NCI-H146 treated with DMSO at 0.1 percent for 48 hours (cell line): ENCODE results near the gene PLEKHO2.

Experiments
- DNase-seq: peaks from one replicate; lab custom pipeline; 2025; ENCODE audit not compliant: unreplicated experiment; lab: John Stamatoyannopoulos, UW

The PLEKHO2 gene

DNA sequence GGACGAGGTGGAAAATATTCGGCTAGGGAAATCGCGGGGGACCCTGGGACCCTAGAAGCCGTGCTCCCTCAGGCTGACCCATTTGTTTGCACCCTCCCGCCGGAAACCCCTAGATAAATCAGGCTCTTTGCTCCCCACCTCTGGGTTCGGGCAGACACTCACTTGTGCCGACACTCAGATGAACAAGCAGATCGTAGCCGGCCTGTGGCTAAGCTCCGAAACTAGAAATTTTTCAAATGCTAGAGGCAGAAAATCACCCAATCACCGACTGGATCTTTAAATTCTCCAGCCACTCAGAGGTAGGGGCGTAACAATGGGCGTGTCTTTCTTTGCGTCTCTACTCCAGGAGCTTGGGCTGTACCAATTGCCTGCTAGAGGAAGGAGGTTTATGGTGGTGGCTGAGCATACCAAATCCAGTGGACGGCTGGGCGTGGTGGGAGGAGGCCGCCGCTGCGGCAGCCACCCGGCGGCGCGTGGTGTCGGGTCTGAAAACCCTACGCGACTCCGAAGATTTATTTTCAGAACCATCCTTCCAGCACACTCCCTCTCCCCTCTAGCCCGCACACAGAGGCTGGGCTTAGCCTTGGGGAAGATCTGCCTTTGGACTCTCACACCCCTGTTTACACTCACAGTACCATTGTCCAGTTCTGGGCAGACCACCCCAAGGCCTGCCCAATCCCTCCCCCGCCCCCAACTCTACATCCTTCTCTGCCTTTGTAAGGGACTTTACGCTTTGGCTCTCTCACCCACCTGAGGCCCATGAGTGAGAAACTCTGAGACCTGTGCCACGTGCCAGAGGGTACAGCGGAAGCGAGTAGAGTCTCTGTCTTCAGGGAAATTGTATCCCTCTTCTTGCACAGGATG, 16.1 kb upstream of the PLEKHO2 start, which contains the start of gene PIF1:
TSS of gene PIF1 (minus strand) at position 217 of the 864 bp plus-strand sequence. CDS start 1,312 bp downstream, outside the sequence.
- DNase-seq: peak; percentile 95

DNA sequence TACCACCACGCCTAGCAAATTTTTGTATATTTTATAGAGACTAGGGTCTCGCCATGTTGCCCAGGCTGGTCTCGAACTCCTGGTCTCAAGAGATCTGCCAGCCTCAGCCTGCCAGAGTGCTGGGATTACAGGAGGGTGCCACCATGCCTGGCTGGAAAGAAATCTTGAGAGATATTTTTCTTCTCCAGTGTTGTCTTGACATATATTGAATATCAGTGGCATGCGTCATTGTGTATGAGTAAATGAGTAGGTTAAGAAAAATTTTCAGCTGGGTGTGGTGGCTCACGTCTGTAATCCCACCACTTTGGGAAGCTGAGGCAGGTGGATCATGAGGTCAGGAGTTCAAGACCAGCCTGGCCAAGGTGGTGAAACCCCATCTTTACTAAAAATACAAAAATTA, 12.7 kb upstream of the PLEKHO2 start:
- no peak for DNase-seq

DNA sequence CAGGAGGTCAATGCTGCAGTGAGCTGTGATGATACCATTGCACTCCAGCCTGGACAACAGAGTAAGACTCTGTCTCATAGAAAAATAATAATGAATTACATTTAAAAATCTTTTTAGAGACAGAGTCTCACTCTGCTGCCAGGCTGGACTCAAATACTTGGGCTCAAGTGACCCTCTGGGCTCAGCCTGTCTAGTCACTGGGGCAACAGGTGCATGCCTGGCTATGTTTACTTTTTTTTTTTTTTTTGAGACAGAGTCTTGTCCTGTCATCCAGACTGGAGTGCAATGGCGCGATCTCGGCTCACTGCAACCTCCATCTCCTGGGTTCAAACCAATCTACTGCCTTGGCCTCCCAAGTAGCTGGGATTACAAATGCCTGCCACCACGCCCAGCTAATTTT, 8.0 kb upstream of the PLEKHO2 start:
- DNase-seq: no peak

DNA sequence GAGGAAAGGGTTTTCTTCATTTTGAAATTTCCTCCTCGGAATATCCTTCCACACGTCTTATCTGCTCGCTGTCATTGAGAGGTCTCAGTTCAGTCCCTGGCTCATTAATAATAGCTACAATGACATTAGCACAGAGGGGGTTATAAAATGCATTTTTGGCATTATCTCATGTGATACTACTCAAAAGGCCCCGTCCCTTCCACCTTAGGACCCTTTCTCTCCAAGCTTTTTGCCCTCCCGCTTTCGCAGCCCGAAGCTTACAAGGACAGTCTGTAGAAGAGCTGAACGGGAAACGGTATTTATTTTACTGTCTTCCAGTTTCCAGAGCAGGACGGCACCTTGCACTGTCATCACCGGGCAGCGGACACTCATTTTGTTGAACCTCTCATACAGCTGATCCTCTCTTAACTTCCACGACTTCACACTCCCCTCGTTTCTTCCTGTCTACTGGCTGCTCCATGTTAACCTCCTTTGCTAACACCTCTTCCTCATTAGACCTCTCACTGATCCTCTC, 5.6 kb upstream of the PLEKHO2 start:
- DNase-seq: no peak

DNA sequence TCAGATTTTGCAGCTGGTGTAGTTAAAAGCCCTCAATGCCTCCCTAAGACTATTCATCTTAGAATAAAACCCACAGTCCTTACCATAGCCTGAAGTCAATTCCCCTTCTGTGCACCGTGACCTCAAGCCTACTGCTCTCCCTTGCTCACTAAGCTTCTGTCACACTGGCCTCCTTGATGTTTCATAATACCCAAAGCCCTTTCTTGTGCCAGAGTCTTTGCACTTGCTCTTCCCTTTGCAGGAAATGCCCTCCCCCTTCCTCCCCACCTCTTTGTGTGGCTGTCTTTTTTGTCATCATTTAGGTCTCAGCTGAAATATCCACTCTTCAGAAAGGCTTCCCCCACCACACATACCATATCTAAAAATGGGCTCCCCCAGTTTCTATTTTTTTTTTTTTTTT, 4.2 kb upstream of the PLEKHO2 start:
- DNase-seq: no peak

DNA sequence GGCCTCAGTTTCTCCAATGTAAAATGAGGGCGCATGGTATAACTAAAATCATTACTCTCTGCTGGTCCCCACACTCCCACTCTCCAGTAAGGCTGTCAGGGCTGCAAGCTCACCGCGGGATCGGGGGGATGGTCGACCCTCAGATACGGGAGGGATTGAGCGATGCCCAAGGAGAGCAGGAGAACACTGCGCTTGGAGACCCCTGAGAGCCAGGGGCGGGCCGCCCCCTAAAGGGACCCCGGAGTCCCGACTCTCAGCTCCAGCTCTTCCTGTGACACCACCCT, 713 bp upstream of the PLEKHO2 start:
- no peak for DNase-seq

DNA sequence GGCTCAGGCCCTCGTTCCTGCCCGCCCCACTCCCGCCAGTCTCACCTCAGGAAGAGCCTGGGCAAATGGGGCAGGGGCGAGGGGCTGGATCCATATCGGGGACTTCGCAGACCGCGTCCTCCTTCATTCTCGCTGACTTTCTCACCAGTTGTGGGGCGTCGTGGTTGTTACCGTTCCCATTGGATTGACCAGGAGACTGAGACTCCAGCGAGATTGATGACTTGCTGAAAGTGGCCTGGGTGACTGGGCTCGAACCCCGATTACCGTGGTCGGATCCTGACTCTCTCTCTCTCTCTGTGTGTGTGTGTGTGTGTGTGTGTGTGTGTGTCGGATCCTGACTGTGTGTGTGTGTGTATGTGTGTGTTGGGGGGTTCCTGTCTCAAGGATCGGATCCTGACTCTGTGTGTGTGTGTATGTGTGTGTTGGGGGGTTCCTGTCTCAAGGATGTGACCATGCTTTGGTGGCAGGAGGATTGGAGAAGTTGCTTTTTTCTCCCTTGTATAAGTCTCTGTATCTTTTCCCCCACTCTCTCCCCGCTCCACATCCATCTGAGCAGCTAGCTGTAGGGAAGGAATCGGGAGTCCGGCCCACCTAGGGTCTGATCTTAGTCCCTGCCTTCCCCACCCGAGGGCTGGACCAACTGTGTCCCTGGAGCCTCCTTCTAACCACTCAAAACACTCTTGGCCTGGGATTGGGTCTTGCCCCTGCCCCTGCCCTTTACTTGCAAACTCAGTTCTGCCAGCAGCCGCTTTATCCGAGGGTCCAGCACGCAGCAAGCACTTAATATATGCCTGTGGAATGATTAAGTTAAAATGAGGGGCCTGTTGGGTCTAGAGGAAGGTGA, 603 bp downstream of the PLEKHO2 start:
- DNase-seq: no peak

DNA sequence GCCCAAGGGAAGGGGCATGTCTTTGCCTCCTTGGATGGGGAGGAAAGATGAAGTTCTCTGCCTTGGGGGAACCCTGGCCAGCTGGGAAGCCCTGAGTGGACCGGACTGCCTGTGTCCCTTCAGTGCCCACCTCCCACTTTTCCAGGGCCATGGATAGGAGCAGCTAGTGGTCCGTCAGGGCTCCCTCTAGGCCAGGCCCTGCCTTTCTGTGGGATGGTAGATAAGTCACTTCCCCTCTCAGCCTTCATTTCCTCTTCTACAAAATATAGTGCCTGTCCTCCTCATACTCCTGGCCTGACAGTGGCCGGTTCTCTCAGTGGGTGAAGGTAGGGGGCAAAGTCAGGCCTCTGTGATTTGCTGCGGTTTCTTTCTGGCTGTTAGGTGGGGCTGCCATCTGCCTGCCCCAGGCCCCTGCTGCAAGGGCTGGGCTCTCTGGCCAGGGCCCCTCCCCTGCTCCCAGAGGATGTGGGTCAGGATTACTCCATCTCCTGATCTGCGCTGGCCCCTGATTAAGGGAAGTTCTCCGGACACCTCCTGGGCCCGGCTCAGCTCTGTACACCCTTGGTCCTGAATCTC, 1.4 kb downstream of the PLEKHO2 start:
- no peak for DNase-seq

DNA sequence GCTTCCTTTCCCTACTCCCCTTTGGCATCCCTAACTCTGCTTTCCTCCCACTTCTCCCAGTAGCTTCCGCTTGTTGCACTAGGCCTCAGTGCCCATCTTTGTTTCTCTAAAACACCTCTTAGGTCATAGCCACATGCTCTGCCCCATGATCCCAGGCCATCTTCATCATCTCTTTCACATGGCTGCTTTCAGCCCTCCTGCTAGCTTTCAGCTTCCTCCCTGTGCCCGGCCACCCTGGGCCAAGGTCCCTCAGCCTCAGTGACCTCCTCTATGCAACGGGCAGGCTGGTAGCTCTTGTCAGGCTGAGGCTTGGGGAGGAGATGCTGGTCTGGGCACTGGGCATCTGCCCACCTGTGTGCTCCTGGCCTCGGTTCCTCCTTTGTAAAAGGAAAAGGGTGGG, 2.3 kb downstream of the PLEKHO2 start:
- DNase-seq: no peak

DNA sequence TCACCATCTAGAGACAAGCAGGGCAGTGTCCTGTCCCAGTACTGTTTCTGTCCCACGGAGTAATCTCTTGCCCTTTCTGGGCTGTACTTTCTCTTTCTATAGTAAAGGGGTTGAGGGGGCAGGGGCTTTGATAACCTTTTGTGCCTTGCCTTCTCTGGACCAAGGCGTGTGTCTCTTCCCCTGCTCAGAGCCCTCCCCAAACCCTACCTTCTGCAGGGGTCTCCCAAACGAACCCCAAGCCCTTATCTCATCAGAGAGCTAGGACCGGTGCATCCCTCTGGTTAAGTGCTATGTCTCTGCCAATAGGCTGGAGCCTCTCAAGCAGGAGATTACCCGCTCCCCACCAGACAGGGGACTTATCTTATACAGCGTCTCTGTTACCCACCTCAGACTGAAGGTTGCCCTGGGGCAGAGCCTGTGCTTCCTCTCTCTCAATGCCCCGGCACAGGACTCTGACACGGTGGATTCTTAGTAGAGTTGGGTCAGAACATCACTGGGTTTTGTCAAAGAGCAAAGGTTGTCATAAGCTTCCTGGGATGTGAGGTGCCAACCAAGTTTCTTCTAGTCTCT, 2.9 kb downstream of the PLEKHO2 start:
- no peak for DNase-seq

DNA sequence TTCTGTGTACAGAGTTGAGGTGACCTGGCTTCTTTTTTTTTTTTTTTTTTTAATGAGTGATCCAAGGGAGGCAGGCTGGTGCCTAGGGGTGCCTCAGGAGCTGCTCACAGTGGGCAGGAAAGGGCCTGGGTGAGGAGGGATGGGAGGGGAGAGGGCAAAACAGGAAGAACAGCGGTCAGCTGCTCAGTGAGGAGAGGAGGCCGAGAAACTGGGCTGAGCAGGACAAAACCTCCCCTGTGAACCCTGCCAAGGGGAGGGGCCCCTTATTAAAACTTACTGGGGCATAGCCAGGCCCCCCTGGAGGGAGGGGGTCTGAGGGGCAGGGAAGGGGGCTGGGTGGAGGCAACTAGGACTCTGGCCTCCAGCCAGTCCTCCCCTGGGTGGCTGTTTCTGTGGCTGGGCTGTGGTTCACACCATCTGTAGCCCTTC, 3.5 kb downstream of the PLEKHO2 start:
- DNase-seq: no peak

DNA sequence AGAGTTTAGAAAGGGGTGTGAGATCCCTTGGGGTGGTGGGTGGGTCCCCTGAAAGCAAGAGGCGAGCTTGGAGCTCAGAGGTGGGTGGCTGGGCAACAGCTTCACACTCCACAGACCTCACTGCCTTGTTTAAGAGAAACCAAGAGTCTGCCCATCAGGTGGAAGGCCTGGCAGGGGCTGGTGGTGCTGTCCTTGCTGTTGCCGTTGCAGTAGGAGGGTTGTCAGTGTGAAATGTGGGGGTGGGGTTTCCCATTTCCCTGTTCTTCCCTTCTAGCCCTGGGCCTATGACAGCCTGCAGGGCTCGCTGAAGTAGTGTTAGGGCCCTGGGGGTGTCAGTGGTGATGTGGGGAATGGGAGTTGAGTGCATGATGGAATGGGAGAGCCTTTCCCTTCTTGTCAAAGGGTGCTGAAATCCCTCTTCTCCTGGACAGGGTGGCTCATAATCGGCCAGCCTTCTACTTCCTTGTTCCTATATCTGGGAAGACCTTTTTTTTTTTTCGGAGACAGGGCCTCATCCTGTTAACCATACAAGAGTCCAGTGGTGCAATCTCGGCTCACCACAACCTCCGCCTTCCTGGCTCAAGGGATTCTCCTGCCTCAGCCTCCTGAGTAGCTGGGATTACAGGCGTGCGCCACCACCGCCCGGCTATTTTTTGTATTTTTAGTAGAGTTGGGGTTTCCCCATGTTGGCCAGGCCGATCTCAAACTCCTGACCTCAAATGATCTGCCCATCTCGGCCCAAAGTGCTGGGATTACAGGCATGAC, 4.3 kb downstream of the PLEKHO2 start:
- no peak for DNase-seq

DNA sequence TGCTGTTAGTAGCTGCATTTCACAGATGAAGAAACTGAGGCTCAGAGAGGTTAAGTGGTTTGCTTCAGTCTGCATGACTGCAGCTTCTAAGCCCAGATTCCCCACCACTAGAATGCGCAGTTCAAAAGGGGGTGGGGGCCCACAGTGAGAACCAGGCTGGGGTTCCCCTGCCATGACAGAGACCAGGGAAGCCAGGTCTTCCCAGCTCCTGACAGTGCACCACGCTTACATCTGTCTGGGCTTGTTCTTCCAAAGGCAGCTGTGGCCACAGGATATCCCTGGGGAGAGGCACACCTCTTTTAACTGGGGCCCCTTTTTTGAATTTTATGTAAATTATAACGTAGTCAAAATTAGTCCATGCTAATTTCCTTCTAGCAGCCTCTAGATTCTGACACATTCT, 5.3 kb downstream of the PLEKHO2 start:
- no peak for DNase-seq

DNA sequence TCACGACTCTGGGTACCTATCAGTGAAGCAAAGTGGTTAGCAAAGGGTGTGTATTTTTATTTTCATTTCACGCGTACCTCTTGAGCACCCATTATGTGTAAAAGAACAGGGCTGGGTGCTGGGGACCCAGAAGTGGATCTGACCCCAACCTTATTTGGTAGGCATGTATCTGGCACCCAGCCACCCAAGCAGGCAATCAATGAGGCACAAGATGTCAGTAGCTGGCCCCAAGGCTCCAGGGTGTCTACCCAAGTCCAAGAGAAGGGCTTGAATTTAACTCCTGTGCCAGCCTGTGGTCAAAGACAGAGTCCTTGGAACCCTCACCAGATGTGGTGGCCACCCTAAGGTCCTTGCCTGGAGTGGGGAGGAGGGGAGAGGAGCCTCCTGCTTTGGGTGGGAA, 5.7 kb downstream of the PLEKHO2 start:
- DNase-seq: no peak

DNA sequence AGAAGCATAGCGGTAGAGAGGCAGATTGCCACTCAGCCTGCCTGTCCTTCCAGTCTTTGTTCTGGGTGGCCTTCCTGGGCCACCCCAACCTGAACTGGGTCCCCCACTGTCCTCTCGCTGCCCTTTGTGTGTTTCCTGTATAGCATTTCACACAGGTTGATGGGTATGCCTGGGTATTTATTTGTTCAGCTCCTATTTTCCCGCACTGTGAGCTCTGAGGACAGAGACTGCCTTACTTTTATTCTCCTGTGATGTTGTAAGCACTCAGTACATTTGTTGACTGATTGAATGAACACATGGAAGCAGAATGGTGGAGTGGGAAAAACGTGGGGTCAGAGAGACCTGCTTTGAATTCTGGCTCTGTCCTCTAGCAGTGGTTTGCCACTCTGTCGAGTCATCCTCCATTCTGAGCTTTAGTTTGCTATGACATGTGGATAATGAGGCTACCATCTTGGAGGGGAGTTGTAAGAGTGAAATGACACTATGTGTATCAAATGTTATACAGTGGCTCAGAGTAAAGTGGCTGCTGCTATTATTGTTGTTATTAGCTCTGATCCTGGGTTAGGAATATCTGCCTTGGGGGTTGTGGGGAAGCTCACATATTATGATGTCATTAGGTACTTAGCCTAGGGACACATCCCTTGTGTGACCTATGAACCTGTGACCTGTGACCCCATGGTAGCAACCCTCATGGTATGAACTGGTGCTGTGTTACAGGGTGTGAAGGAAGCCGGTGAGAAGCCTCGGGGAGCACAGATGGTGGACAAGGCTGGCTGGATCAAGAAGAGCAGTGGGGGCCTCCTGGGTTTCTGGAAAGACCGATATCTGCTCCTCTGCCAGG, 6.4 kb downstream of the PLEKHO2 start:
- no peak for DNase-seq

DNA sequence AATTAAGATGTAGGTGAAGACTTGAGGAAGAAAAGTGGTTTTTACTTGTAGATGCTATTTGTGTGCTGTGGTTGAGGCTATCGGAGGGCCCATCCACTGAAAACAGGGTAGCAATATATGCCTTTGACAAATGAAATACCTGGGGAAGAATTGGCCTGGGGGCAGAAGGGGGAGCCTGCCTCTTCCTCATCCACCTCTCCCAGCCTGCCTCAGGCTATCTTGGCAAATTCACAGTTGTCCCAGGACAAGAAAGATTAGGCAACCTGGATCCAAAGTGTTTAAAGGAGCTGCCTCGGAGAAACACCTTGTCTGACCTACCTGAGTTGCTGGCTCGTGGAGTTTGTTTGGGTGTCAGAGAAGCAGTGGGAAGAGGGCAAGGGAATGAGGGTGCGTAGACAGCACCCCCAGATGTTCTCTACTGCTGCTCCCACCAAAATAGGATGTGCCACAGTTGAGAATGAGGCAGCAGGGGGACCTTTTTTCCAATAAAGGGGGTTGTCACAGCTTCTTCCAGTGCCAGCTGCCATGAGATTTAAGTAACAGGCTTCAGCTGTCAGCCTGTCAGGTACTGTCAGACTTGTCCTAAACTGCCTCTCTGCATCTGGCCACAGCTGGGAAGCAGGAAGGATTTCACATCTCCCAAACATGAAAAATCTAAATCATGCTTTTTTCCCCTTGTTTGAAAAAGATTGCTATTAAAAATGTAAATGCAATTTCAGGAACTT, 9.2 kb downstream of the PLEKHO2 start:
- DNase-seq: no peak

DNA sequence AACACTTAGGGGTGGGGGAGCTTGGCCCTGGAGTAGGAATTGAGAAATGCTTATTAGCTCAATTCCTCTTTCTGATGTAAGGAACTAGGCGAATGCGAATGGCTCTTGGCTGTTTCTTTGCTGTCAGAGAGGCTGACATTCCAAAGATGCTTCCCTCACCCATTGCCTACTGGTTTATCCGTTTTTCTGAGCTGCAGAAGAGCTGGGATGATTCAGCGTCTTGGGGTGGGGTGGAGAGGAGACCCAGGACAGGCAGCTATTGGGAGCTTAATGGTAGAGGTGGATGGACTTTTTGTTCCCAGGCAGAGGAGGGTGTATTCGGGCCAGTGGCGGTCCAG, 9.8 kb downstream of the PLEKHO2 start:
- DNase-seq: no peak

DNA sequence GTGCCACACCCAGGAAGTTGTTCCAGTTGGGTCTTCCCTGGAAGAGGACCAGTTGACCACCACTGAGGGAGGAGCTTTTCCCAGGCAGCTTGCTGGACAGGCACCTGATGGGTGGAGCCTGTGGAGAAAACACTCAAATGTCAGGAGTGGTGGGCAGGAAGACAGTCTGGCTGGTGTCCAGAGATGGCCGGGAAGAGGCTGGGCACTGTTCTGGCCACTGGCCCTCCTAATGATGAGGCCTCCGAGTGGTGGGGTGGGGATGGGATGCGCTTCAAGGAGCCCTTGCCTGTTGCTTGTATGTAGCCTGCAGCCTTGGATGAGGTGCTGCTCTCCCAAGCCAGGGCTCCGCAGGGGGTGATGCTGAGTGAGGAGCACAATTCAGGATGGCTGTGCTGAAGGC, 12.3 kb downstream of the PLEKHO2 start:
- DNase-seq: no peak

DNA sequence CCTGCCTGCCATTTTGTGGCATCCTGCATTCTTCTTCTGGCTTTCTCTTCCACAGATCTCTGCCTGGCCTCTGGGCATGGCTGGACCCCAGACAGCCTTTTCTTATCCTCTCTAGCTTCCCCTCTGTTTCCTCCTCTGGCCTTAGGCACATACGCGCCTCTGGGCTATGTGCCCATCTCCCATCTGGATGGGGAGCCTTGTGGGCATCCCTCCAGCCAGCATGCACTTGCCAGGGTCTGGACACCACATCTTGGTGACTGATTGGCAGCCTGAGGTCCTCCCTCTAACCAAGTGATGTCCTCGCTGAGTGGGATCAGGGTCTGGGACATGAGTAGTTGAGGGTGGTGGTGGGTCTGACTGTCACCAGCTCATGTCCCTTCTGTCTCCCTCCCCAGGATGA, 12.8 kb downstream of the PLEKHO2 start:
- DNase-seq: no peak
